ENCODE data around the gene CMTM8.
"Not testable (repeated sequence)": the region's sequence is repeated elsewhere in the genome, so short reads cannot be mapped to it uniquely, and the experiment has no call there.

Gene CMTM8

DNA sequence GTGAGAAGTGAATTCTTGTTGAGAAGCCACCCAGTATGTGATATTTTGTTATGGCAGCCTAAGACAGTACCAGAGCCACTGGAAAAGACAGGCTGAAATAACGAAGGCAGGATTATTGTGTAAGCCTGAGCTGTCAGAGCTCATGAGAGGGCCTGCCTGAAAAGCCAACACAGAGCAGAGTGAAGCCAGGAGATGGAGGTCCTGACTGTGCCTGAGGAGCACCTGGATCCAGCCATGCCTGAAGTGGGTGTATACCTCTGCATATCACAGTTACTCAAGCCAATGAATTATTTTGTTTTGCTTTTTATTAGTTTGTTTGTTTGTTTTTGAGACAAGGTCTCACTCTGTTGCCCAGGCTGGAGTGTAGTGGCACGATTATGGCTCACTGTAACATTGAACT is 149.0 kb downstream of the CMTM8 start:
- no peak for DNase-seq

DNA sequence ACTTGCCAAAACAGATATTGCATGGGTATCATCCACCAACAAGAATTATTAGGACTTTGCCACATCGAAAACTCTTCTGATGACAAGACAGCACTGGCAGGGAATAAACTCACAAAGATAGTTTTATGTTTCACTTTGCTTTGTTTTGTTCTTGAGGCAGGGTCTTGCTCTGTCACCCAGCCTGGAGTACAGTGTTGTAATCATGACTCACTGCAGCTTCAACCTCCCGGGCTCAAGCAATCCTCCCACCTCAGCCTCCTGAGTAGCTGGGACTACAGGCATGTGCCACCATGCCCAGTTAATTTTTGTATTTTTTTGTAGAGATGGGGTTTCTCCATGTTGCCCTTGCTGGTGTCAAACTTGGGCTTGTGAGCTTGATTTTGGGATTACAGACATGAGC is 151.1 kb downstream of the CMTM8 start:
- not testable (repeated sequence) for DNase-seq

DNA sequence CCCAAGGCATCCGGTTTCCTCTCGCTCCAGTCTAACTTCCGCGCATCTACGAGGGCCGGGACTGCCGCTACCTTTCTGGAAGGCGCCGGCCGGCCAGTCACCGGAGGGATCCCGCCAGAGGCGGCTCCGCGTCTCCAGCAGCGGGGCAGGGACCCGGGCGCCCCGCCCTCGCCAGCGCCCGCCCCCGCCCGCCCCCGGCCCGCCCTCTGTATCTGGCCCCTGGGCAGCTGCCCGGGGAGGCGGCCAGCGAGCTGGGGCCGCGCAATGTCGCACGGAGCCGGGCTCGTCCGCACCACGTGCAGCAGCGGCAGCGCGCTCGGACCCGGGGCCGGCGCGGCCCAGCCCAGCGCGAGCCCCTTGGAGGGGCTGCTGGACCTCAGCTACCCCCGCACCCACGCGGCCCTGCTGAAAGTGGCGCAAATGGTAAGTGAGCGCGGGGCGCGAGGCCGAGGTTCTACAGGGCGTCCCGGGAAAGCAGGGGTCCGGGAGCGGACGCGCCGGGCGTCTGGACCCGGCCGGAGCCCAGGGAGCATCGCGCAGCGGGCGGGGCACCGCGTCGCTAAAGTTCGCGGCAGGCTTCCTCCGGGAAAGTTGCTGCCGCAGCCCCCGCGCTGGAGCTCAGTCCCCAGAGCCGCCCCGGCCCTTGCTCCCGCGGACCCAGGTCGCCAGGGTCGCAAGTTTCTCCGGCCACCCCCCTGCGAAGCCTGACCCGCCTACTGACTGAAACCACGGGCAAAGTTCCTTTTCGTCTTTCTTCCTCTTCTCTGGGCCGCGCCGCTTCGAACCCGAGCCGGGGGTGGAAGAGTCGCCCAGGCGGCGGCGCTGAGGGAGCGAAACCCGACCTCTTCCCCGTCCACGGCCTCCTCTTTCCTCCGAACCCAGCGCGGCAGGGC is 153.4 kb downstream of the CMTM8 start, which contains the start of gene CMTM7:
Gene CMTM7 (plus strand): TSS at position 211 of the 893 bp plus-strand sequence. CDS start 54 bp downstream, at position 265.
- DNase-seq, result peak; percentile 69

DNA sequence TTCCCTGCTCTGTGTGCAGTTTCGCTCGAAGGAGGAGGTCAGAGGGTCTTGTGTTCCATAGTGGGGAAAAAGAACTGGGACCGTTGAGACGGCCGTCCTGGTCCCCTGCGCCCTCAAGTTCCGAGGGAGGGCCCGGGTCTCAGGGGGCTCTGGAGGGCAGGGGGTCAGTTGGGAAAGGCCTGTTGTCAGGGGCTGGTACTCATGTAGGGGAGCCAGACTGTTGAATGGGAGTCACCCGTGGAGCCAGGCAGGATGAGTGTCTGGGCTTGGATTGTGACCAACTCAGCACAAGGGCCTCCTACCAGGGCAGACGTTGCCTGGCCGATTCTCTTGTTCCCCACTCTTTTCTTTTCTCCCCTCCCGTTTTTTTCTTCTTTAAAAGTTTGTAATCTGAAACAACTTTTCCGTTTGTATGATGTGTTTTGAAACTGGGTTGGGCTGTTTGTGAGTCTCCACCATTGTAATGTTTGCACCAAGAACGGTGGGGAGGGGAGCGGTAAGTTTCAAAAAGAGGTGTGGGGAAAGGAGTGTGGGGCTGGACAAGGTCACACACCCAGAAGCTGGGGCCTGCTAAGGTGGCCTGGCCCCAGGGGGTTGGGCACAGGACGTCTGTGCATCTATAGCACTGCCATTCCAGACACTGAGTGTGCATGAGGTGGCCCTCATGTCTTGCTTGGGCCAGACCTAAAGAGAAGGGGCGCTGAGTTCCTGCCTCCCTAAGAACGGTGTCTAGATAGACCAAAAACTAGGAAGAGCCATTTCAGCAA is 154.2 kb downstream of the CMTM8 start:
- DNase-seq, result peak; percentile 30

DNA sequence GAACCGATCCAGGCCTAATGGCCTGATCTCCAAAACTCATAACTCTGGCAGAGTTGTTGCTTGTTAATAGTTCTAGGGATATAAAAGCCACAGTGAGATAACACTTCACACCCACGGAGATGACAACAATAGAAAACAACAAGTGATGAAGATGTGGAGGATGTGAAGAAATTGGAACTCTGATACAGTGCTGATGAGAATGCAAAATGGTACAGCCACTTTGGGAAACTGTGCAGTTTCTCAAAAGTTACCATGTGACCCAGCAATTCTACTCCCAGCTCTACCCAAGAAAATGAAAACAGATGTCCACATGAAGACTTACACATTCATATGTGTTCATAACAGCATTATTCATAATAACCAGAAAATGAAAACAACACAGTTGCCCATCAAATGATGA is 157.0 kb downstream of the CMTM8 start:
- DNase-seq, result no peak

DNA sequence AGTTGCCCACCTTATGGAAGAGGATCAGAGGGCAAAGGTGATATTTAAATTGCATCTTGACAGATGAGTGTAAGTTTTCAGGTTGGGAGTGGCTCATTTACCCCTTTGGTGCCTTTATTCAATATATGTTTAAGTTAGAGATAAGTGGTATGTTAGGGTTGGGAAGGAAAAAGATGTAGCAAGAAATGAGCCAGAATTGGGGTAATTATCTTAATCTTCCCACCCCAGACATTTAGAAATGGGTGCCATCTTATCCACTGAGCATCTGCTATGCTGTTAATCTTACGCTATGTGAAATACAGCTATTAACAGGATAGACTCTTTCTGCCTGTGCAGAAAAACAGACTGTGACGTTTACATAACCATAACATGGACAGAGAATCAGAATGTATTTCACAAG is 159.5 kb downstream of the CMTM8 start:
- DNase-seq, result no peak

DNA sequence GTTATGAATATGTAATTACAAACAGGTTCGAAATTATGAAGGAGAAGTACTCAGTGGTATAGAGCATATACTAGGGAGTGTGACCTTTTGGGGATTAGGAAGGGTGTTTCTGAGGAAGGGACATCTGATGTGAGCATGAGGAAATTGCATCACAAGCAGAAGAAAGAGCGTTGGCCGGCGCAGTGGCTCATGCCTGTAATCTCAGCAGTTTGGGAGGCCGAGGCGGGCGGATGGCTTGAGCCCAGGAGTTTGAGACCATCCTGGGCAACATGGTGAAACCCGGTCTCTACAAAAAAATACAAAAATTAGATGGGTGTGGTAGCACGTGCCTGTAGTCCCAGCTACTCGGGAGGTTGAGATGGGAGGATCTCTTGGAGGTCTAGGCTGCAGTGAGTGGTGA is 160.1 kb downstream of the CMTM8 start:
- no peak for DNase-seq

DNA sequence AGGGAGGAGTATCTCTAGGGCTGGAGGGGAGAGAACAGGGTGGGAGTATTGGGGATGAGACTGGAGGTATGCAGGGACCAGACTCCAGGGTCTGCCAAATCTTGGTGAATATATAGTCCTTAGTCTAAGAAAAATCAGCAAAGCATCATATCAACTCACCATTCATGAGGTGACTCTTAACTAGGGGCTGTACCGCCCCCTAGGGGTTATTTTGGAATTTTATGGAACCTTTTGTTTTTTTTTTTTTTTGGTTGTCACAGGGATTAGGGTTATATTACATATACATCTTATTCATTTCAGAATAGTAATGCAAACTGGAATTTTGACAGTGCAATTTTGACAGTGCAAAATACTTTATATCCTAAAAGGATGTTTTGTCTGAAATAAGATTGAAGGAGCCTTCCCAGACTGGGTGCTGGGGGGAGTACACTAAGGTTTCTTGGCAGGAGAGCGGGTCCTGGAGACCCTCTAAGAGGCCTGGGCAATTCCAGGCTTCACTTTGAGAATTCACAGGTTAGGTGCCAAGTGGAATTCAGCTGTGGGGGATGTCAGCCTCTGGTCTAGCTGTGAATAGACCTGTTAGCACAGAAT is 160.6 kb downstream of the CMTM8 start:
- peak; percentile 79 for DNase-seq

DNA sequence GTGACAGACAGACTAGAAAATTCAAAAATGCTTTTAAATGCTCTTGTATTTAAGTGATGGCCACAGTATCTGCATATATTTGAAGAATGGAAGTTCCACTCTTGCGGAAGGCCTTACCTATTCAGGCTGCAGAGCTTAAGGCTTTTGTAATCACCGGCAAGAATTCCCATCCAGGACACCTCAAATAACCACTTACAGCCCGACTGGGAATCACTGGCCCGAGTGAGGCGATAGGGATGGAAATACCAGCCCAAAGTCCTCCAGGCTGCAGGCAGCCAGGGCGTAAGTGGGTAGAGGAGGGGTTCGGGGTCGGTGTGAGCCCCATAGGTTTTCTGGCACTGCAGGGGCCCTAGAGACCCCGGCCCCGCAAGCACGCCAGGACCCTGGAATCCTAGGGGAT is 162.6 kb downstream of the CMTM8 start:
- no peak for DNase-seq

DNA sequence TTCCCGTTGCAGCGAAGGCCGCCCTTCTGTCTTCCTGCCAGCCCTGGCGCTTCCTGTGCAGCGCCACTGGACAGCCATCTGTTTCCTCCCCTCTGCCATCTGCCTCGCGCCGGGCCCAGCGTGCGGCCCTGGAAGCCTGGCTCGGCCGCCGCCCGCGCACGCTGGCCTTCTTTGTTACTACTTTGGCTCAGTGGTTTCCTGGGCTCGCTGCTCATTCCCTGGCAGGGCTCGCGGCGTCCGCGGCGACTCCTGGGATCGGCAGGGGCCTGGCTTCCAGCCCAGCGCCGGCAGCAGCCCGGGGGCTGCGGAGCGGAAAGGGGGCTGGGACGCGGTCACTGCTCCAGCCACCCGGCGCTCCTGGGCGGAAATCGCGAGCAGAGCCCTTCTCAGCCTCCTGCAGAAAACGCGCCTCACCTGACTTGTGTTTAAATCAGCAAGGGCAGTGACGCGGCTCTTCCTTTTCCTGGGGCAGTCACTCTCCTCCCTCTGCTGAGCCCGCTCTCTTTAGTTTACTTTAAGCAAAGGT is 163.1 kb downstream of the CMTM8 start:
- DNase-seq, result peak; percentile 68

DNA sequence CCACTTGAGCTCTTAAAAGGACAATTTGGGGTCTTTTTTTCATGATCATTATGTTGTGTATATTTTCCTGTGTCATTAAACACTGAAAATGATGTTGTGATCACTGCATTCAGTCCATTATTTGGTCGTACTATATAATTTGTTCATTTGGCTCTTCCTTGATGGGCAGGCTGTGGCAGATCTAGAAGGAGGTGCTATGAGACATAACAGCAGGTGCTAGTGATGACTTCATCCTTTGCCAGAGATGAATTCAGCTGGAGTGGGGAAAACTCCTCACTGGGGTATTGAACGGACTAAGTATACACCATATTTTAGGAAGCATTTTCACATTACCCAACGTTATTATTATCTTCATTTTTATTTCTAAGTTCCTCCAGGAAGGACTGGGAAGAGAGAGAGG is 165.2 kb downstream of the CMTM8 start:
- DNase-seq, result no peak

DNA sequence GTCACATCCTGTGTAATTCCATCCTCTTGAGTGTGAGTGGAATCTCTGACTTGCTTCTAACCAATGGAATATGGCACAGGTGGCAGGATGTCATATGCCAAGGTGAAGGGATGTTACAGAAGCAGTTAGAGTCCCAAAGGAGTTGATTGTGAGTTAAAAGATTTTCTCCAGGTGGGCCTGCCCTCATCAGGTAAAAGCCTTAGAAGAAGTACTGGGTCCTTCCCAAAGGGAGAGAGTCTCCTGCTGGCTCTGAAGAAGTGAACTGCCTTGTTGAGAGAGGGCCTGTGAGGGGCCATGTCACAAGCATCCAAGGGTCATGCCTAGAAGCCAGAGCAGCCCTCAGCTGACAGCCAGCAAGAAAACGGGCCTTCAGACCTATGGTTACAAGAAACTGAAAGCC is 166.2 kb downstream of the CMTM8 start:
- DNase-seq, result no peak

DNA sequence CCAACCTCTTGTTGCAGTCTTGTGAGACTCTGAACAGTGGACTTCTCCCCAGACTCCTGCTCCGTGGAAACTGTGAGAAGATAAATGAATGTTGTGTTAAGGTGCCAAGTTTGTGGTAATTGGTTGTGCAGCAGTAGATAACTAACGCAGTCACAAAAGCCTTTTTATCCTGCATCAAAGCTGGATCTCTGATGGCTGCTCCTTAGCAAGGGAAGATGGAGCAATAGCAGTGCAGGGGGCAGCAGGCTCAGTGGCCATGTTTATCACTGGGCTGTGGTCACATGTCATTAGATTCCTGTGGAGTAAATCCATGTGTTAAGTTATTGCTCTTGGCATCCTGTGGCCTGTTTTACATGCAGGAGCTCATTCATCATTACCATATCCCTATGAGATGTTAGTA is 166.7 kb downstream of the CMTM8 start:
- DNase-seq, result no peak

DNA sequence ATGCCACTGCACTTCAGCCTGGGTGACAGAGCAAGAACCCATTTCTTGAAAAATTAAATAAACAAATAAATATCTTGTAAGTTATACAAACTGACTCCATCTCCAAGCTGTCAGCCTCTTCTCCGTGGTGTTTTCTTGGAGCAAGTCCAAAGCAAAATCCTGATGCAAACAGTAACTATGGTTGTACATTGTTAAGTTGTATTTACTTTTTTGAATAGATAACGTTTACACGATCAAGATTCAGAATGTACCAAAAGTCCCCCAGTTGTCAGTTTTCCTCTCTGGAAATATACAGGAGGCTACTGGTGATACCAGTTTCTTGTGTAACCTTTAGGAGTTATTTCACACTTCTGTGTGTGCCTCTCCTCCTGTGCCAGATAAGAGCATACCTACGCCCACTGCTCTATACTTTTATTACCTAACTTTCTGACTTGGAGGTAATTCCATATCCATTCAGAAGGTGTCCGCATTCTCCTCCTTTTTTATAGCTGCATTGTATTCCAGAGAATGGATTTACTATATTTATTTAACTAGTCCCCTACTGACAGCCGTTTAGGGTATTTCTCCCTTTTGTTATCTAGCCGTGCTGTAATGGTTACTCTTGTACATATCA is 167.3 kb downstream of the CMTM8 start:
- DNase-seq, result no peak

DNA sequence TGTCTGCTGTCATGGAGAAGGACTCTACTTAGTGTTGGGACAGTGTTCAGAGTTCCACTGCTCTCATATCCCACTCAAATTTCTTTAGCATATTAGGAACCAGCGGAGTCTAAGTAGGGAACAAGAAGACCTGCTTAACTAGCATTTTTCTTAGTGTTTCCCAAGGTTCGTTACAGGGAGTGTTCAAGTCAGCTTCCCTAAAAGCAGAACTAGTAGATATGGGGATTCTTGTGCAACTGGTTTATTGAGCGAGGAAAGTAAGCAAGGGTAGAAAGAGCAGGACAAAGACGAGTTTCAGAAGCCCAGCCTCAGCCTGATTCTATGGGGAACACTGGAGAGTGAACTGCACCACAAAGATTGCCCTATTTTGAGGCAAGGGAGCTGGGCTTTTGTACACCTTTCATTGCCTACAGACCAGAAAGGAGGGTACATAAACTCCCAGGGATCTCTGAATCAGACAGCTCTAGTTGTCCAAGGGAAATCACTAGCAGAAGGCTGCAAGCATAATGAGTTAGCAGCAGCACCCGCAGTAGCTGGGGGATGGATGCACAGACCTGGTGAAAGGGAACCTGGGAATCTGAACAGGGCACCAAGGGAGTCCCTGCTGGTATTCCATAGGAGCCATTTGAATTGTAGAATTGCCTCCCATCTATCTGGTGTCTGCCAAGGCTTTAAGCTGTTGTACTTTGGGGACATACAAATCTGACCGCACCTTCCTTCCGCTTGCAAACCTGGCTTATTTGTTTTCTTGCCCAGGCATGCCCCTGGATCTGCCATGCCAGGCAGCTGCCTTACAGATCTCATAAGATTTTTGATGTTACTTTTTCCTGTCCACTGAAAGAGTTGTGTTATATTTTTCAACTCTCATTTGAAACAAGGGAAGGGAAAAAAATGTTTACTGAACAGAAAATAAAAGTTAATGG is 168.3 kb downstream of the CMTM8 start:
- DNase-seq, result no peak

DNA sequence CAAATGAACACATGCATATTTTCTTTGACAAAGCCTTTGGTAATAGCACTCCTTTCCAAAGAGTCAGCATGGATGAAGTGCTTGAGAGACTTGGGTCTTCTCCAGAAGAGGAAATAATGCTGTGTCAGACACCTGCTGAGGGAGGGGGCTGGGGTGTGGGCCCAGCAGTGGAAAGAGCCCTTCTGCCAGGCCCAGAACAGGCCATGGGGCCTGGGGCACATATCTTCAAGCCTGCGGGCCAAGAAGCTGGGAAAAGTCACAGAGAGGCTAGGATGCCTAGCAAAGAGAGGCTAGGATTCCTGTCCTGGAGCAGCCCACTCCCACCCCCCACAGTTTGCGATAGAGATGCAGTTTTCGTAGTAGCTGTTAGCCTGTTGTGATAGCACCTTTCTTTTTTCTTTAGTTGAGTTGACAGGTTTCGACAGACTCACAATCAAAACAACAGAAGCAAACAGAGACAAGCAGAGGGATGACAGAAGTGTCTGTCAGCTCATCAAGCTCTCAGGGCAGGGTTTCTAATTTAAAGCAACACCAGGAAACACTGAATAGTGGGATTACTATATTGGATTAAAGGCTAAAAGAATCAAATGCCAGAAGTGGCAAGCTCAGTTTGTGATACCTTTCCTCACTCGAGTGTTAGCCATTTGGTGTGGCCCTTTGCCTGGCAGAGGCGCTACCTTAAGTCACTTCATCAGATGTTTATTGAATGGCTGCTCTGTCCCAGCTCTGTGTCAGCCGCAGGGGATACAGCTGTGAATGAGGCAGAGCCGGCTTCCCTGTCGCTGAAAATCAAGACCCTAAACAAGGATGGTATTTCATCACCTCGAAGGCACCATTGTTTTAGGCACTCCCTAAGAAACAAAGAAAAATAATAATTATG is 172.1 kb downstream of the CMTM8 start:
- DNase-seq, result no peak

DNA sequence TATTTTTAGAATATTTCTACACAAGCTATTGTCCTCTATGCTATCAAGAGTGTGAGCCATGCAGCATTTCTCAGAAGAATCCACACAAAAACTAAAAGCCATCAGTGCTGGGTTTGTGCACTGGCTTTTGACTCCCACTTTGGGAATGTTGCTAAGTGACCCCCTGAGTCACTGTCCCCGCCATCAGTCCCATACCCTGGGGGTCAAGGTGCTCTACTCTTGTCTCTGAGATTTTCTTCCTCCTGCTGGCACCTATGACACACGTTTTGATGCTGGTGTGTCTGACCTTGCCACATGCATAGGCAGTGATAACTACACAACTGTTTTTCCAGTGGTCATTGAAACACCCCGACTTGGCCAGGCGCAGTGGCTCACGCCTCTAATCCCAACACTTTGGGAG is 173.0 kb downstream of the CMTM8 start:
- no peak for DNase-seq

DNA sequence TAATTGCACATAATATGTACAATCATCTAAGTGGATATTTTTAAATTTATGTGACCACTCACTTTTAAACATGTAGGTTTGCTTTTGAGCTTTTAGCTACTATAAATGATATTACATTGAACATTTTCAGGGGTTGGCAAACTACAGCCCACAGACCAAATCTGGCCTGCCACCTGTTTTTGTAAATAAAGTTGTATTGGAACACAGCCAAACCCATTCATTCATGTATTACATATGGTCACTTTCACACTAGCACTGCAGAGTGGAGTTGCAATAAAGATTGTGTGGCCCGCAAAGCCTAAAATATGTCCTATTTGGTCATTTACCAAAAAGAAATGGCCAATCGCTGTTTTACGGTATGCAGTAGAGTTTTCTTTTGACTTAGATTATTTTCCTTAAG is 174.4 kb downstream of the CMTM8 start:
- DNase-seq, result no peak

DNA sequence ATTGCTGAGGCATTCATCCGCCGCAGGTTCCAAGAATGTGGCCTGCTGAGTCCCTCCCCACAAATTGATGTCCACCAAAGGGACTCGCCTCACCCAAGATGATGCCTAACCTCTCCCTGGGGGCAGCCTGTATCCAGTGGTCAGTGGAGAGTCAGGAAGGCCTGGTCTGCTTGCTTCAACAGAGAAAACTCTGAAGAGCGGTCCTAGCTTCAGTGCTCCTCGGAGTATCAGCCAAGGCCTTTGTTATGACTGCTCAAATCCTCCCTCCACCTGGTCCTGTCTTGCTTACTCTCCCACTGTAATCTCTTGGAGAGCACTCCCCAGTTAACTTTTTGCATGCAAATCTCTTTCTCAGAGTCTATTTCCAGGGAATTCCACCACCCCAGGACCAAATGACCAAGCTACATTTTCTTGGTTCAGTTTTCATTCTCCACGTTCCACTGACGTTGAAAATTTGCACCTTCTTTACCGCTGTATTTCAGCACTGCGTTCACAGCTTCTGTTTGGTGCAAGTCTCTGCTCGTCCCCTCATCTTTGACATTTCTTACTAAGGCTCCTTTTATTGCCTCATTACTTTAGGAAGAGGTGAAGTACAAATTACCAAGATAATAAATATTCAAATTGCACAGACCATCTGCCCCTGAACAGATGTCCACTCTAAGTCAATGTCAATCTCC is 175.5 kb downstream of the CMTM8 start:
- no peak for DNase-seq

DNA sequence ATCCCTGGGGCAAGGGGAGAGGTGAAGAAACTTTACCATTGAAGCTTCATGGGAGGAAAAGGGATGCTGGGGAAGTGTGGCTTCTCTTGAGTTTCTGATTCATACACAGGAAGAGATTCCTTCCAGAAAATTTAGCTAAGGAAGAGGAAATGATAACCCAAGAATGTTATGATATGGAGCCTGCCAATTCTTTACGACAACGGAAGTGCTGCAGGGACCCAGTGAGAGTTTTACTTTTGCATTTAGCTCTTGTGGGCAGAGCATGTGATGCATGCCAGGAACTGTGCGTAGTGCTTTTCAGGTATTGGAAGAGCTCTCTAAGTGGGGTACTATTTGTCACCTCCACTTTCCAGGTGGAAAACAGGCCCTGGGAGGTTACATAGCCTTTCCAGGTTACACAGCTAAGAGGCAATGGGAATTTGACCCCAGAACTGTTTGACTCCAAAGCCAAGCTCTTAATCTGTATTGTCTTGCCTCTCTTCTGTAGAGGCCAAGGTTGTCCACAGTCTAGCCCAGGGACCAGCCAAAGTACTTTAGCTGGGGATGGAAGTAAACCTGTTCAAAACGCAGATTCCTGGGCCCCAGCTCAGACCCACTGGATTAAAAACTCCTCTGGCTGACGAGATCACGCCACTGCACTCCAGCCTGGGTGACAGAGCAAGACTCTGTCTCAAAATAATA is 176.2 kb downstream of the CMTM8 start:
- peak; percentile 67 for DNase-seq

Data from CD4-positive, alpha-beta T cell treated with Interleukin-12 subunit alpha and Interleukin-12 subunit beta, for 1 hour (primary cell).